ENCODE measurements around the gene NOS1AP.

Gene NOS1AP

GRCh38 chr1:162359523-162360236 is 290.2 kb downstream of the NOS1AP start:
- Mint-ChIP-seq H3K4me1 (ENCODE audit: low read depth) (no peaks in the 10 kb centered on the region), H3K9me3 (ENCODE audit: low read depth) (no peaks in the 10 kb centered on the region), H3K4me3 (no peak overlapping the region), H3K27me3 (peaks cover 1% of the 10 kb centered on the region), H3K36me3 (no peaks in the 10 kb centered on the region), H3K27ac (no peak overlapping the region)

GRCh38 chr1:162360237-162360873 is 290.9 kb downstream of the NOS1AP start:
- Mint-ChIP-seq H3K4me3 (no peak overlapping the region), H3K27ac (no peak overlapping the region), H3K4me1 (ENCODE audit: low read depth) (no peaks in the 10 kb centered on the region), H3K27me3 (peaks cover 1% of the 10 kb centered on the region), H3K36me3 (no peaks in the 10 kb centered on the region), H3K9me3 (ENCODE audit: low read depth) (no peaks in the 10 kb centered on the region)

- Mint-ChIP-seq H3K9me3 (ENCODE audit: low read depth) (no peaks in the 10 kb centered on the region), H3K36me3 (no peaks in the 10 kb centered on the region), H3K27me3 (peaks cover 1% of the 10 kb centered on the region), H3K27ac (no peak overlapping the region), H3K4me1 (ENCODE audit: low read depth) (no peaks in the 10 kb centered on the region), H3K4me3 (no peak overlapping the region)
Measured at GRCh38 chr1:162360874-162361260, 291.4 kb downstream of the NOS1AP start.

GRCh38 chr1:162361349-162361748 is 291.9 kb downstream of the NOS1AP start:
- H3K36me3 Mint-ChIP-seq = no peaks in the 10 kb centered on the region
- no peaks in the 10 kb centered on the region for H3K4me1 Mint-ChIP-seq (ENCODE audit: low read depth)
- H3K9me3 Mint-ChIP-seq (ENCODE audit: low read depth) = no peaks in the 10 kb centered on the region
- peaks cover 1% of the 10 kb centered on the region for H3K27me3 Mint-ChIP-seq
- no peak overlapping the region for H3K4me3 Mint-ChIP-seq
- no peak overlapping the region for H3K27ac Mint-ChIP-seq

GRCh38 chr1:162363823-162364222 is 294.3 kb downstream of the NOS1AP start:
- H3K4me3 Mint-ChIP-seq = no peak overlapping the region
- H3K4me1 Mint-ChIP-seq (ENCODE audit: low read depth) = no peaks in the 10 kb centered on the region
- H3K9me3 Mint-ChIP-seq (ENCODE audit: low read depth) = no peaks in the 10 kb centered on the region
- no peak overlapping the region for H3K27ac Mint-ChIP-seq
- no peaks in the 10 kb centered on the region for H3K27me3 Mint-ChIP-seq
- H3K36me3 Mint-ChIP-seq = no peaks in the 10 kb centered on the region

DNA sequence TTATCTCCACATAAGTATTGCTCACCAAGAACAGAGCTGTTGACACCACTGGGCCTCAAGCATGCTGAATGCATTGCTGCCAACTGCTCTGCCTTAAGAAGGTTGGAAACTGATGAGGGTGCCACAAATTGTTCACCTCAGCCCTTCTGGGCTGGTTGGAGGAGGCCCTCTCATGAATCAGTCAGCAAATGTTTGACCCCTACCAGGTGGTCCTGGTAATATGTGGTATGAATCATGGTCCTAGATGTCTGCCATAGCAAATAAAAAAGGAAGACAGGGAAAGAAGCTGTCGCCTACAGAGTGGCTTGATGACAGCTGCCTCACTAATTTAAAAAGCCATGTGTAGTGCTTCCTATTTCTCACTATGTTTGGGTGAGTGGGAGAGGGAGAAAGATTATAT is 295.0 kb downstream of the NOS1AP start:
- no peak overlapping the region for H3K4me3 Mint-ChIP-seq
- H3K9me3 Mint-ChIP-seq (ENCODE audit: low read depth) = no peaks in the 10 kb centered on the region
- H3K4me1 Mint-ChIP-seq (ENCODE audit: low read depth) = no peaks in the 10 kb centered on the region
- no peaks in the 10 kb centered on the region for H3K27me3 Mint-ChIP-seq
- no peak overlapping the region for H3K27ac Mint-ChIP-seq
- H3K36me3 Mint-ChIP-seq = no peaks in the 10 kb centered on the region

- no peak overlapping the region for H3K27ac Mint-ChIP-seq
- no peaks in the 10 kb centered on the region for H3K36me3 Mint-ChIP-seq
- no peaks in the 10 kb centered on the region for H3K9me3 Mint-ChIP-seq (ENCODE audit: low read depth)
- no peaks in the 10 kb centered on the region for H3K4me1 Mint-ChIP-seq (ENCODE audit: low read depth)
- no peaks in the 10 kb centered on the region for H3K27me3 Mint-ChIP-seq
- no peak overlapping the region for H3K4me3 Mint-ChIP-seq
Measured at GRCh38 chr1:162365284-162366020, 296.0 kb downstream of the NOS1AP start.

DNA sequence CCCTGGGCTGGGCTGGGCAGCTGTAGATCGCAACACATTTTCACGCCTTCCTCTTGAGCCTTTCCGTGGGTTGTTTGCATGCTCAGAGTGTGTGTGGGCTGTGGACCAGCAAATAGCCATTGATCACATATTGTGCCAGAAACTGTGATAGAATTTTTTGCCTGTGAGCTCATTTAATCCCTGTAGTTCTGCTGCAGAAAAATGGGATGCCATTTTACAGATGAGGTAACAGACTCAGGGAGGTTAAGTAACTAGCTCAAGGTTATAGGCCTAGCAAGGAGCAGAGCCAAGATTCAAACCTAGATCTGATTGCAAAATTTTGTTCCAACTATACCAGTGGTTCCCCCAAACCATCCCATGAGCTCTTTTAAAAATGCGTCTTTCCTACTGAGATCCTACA is 296.7 kb downstream of the NOS1AP start:
- Mint-ChIP-seq H3K9me3 (ENCODE audit: low read depth) (no peaks in the 10 kb centered on the region), H3K36me3 (no peaks in the 10 kb centered on the region), H3K4me3 (no peak overlapping the region), H3K27ac (no peak overlapping the region), H3K4me1 (ENCODE audit: low read depth) (no peaks in the 10 kb centered on the region), H3K27me3 (no peaks in the 10 kb centered on the region)

GRCh38 chr1:162366671-162367070 is 297.2 kb downstream of the NOS1AP start:
- no peaks in the 10 kb centered on the region for H3K9me3 Mint-ChIP-seq (ENCODE audit: low read depth)
- H3K4me1 Mint-ChIP-seq (ENCODE audit: low read depth) = no peaks in the 10 kb centered on the region
- no peaks in the 10 kb centered on the region for H3K27me3 Mint-ChIP-seq
- H3K27ac Mint-ChIP-seq = no peak overlapping the region
- H3K4me3 Mint-ChIP-seq = no peak overlapping the region
- H3K36me3 Mint-ChIP-seq = no peaks in the 10 kb centered on the region

DNA sequence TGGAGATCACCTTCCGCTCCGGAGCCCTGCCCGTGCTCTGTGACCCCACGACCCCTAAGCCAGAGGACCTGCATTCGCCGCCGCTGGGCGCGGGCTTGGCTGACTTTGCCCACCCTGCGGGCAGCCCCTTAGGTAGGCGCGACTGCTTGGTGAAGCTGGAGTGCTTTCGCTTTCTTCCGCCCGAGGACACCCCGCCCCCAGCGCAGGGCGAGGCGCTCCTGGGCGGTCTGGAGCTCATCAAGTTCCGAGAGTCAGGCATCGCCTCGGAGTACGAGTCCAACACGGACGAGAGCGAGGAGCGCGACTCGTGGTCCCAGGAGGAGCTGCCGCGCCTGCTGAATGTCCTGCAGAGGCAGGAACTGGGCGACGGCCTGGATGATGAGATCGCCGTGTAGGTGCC is 297.6 kb downstream of the NOS1AP start:
- no peaks in the 10 kb centered on the region for H3K36me3 Mint-ChIP-seq
- H3K4me3 Mint-ChIP-seq = no peak overlapping the region
- no peak overlapping the region for H3K27ac Mint-ChIP-seq
- H3K4me1 Mint-ChIP-seq (ENCODE audit: low read depth) = no peaks in the 10 kb centered on the region
- H3K27me3 Mint-ChIP-seq = no peaks in the 10 kb centered on the region
- H3K9me3 Mint-ChIP-seq (ENCODE audit: low read depth) = no peaks in the 10 kb centered on the region

GRCh38 chr1:162367772-162368171 is 298.3 kb downstream of the NOS1AP start:
- Mint-ChIP-seq H3K4me3 (no peak overlapping the region), H3K36me3 (no peaks in the 10 kb centered on the region), H3K27ac (no peak overlapping the region), H3K4me1 (ENCODE audit: low read depth) (no peaks in the 10 kb centered on the region), H3K27me3 (no peaks in the 10 kb centered on the region), H3K9me3 (ENCODE audit: low read depth) (no peaks in the 10 kb centered on the region)

DNA sequence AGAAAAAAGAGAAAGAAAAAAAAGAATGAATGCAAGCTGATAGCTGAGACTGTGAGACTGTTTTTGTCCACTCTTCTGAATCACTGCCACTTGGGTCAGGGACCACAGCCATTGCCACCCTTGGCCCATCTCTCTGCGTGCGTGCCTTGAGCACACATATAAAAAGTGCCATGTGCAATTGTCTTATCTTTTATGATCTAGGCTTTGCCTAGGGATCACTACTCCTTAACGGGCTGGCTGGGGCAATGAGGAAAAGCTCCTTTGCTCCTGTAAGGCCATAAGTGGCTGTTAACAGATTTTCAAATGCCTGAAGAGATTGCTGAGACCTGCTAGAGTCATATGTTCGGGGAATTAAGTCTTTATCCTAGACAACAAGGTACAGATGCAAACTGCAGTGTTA is 299.0 kb downstream of the NOS1AP start:
- H3K4me1 Mint-ChIP-seq (ENCODE audit: low read depth) = no peaks in the 10 kb centered on the region
- no peaks in the 10 kb centered on the region for H3K9me3 Mint-ChIP-seq (ENCODE audit: low read depth)
- no peaks in the 10 kb centered on the region for H3K36me3 Mint-ChIP-seq
- no peak overlapping the region for H3K27ac Mint-ChIP-seq
- H3K4me3 Mint-ChIP-seq = no peak overlapping the region
- H3K27me3 Mint-ChIP-seq = no peaks in the 10 kb centered on the region

- Mint-ChIP-seq H3K27ac (no peak overlapping the region), H3K36me3 (no peaks in the 10 kb centered on the region), H3K4me1 (ENCODE audit: low read depth) (no peaks in the 10 kb centered on the region), H3K27me3 (no peaks in the 10 kb centered on the region), H3K9me3 (ENCODE audit: low read depth) (no peaks in the 10 kb centered on the region), H3K4me3 (no peak overlapping the region)
Measured at GRCh38 chr1:162369571-162369970, 300.1 kb downstream of the NOS1AP start.

- no peak overlapping the region for H3K27ac Mint-ChIP-seq
- H3K4me3 Mint-ChIP-seq = no peak overlapping the region
- H3K4me1 Mint-ChIP-seq (ENCODE audit: low read depth) = no peaks in the 10 kb centered on the region
- no peaks in the 10 kb centered on the region for H3K27me3 Mint-ChIP-seq
- H3K9me3 Mint-ChIP-seq (ENCODE audit: low read depth) = no peaks in the 10 kb centered on the region
- H3K36me3 Mint-ChIP-seq = no peaks in the 10 kb centered on the region
Measured at GRCh38 chr1:162370161-162370560, 300.7 kb downstream of the NOS1AP start.

DNA sequence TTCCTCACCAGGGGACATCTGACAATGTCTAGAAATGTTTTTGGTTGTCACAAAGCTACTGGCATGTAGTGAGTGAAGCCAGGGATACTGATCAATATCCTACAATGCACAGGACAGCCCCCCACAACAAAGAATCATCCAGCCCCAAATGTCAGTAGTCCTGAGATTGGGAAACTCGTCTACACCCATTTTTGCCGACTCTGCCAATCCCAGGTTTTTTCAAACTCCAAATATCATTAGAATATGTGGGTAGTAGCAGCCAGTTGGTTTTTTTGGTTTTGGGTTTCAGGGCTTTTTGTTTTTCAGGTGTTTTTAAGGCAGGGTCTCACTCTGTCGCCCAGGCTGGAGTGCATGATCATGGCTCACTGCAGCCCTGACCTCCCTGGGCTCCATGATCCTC is 301.2 kb downstream of the NOS1AP start:
- no peaks in the 10 kb centered on the region for H3K9me3 Mint-ChIP-seq (ENCODE audit: low read depth)
- no peaks in the 10 kb centered on the region for H3K4me1 Mint-ChIP-seq (ENCODE audit: low read depth)
- H3K36me3 Mint-ChIP-seq = no peaks in the 10 kb centered on the region
- no peak overlapping the region for H3K27ac Mint-ChIP-seq
- no peaks in the 10 kb centered on the region for H3K27me3 Mint-ChIP-seq
- H3K4me3 Mint-ChIP-seq = no peak overlapping the region
